GM23338 (cell line): ENCODE data around the gene H2AZ2. TPM values are rescaled to one million over a fixed set of nuclear protein-coding genes. Genes with fewer than 3 reads are reported as not detected.

ENCODE experiments used
- ATAC-seq: fragments of 200-7000 bp; cut with Tn5 transposase; 3 replicates; pipeline ENCODE4 v1.9.1; 2020
- DNase-seq: peaks from one replicate; pipeline ENCODE4 v3.0.0-alpha.2; 2015; ENCODE audit warnings: low spot score
- H2AFZ ChIP-seq: fragments of 200-600 bp; sonication (generic); 2 replicates; pipeline ENCODE4 v1.8.0; 2016; ENCODE audit warnings: antibody characterized with exemption, mild to moderate bottlenecking, moderate library complexity
- H3F3A ChIP-seq: fragments of 200-600 bp; sonication (generic); replicated peaks from 2 replicates; pipeline ENCODE4 v1.8.0; 2017; ENCODE audit warnings: antibody characterized with exemption, mixed run types, low read depth
- H3K27ac ChIP-seq: fragments of 200-600 bp; sonication (generic); 2 replicates; pipeline ENCODE4 v1.6.1; 2016; ENCODE audit warnings: low read depth
- H3K27me3 ChIP-seq: fragments of 200-600 bp; sonication (generic); 2 replicates; pipeline ENCODE4 v1.8.0; 2016; ENCODE audit warnings: mild to moderate bottlenecking, mixed run types, moderate library complexity; ENCODE audit not compliant: insufficient read depth
- H3K36me3 ChIP-seq: fragments of 200-600 bp; sonication (generic); 2 replicates; pipeline ENCODE4 v1.8.0; 2016; ENCODE audit warnings: mild to moderate bottlenecking; ENCODE audit not compliant: insufficient read depth
- H3K4me1 ChIP-seq: fragments of 200-600 bp; sonication (generic); 2 replicates; pipeline ENCODE4 v1.8.0; 2016; ENCODE audit warnings: mild to moderate bottlenecking, moderate library complexity; ENCODE audit not compliant: insufficient read depth
- H3K4me2 ChIP-seq: fragments of 200-600 bp; sonication (generic); 2 replicates; pipeline ENCODE4 v1.7.1; 2017; ENCODE audit warnings: mixed run types
- H3K4me3 ChIP-seq: fragments of 200-600 bp; sonication (generic); 2 replicates; pipeline ENCODE4 v1.6.1; 2016; ENCODE audit warnings: mixed run types
- H3K79me2 ChIP-seq: fragments of 200-600 bp; sonication (generic); replicated peaks from 2 replicates; pipeline ENCODE4 v1.8.0; 2017; ENCODE audit warnings: mild to moderate bottlenecking; ENCODE audit not compliant: insufficient read depth
- H3K9me2 ChIP-seq: fragments of 200-600 bp; sonication (generic); 2 replicates; pipeline ENCODE4 v1.8.0; 2017; ENCODE audit not compliant: insufficient read depth
- H4K20me1 ChIP-seq: fragments of 200-600 bp; sonication (generic); replicated peaks from 2 replicates; pipeline ENCODE4 v1.8.0; 2017; ENCODE audit warnings: mild to moderate bottlenecking; ENCODE audit not compliant: insufficient read depth
- H3K27ac Mint-ChIP-seq: 2 replicates; pipeline ENCODE4 v1.8.0; 2020; ENCODE audit warnings: inconsistent platforms, mild to moderate bottlenecking, moderate library complexity, mixed read lengths
- H3K27me3 Mint-ChIP-seq: 3 replicates; pipeline ENCODE4 v1.8.0; 2022; ENCODE audit warnings: low read depth, mild to moderate bottlenecking, moderate library complexity, mixed read lengths, inconsistent platforms; ENCODE audit not compliant: insufficient read depth, poor library complexity
- H3K36me3 Mint-ChIP-seq: 3 replicates; pipeline ENCODE4 v1.8.0; 2021; ENCODE audit warnings: low read depth, mild to moderate bottlenecking, inconsistent platforms, moderate library complexity, mixed read lengths
- H3K4me1 Mint-ChIP-seq: 3 replicates; pipeline ENCODE4 v1.8.0; 2020; ENCODE audit warnings: mild to moderate bottlenecking, inconsistent platforms, mixed read lengths
- H3K4me3 Mint-ChIP-seq: 3 replicates; pipeline ENCODE4 v1.8.0; 2021; ENCODE audit warnings: moderate library complexity, mild to moderate bottlenecking, inconsistent platforms, mixed read lengths
- H3K9me3 Mint-ChIP-seq: 3 replicates; pipeline ENCODE4 v1.8.0; 2020; ENCODE audit warnings: moderate library complexity, mild to moderate bottlenecking, inconsistent platforms, mixed read lengths
- CREB1 ChIP-seq: fragments of 250-450 bp; sonication (Bioruptor Pico); IDR thresholded peaks from 2 replicates; pipeline ENCODE4 v1.5.0; 2020; ENCODE audit warnings: low read depth, mild to moderate bottlenecking, moderate library complexity
- ETS1 ChIP-seq: IDR thresholded peaks from 2 replicates; pipeline ENCODE4 v1.6.1; 2016; ENCODE audit warnings: antibody characterized with exemption
- EZH2phosphoT487 ChIP-seq: fragments of 200-600 bp; sonication (generic); IDR thresholded peaks from one replicate; pipeline ENCODE4 v1.8.1; 2018; ENCODE audit warnings: antibody characterized with exemption; ENCODE audit not compliant: unreplicated experiment
- STAT1 ChIP-seq: IDR thresholded peaks from one replicate; pipeline ENCODE4 v1.6.1; 2016; ENCODE audit warnings: antibody characterized with exemption; ENCODE audit not compliant: unreplicated experiment
- ZNF331 ChIP-seq: fragments of 250-450 bp; sonication (Bioruptor Pico); IDR thresholded peaks from 2 replicates; pipeline ENCODE4 v1.5.0; 2020; ENCODE audit warnings: low read depth, mild to moderate bottlenecking, moderate library complexity
- polyA plus RNA-seq: library from polyadenylated mRNA; unstranded; fragments of >200 nt; fragmentation: Nextera tagmentation; extraction: Ambion mirVana; gene quantifications from 2 replicates; pipeline ENCODE4 v1.2.1, GENCODE V29; 2016
- total RNA-seq: library from RNA; depleted of rRNA; stranded (reverse); fragments of >200 nt; shearing (Covaris generic); gene quantifications from 2 replicates; pipeline ENCODE4 v1.2.3, GENCODE V29; 2014
- TF ChIP-seq, protein P1 (sequence below): fragments of 250-450 bp; sonication (Bioruptor Pico); IDR thresholded peaks from 2 replicates; pipeline ENCODE4 v1.5.0; 2020; ENCODE audit warnings: mild to moderate bottlenecking, moderate library complexity

H2AZ2 gene
- total and polyA plus RNA-seq, 2 experiments from 2014 or later: 215 to 390 TPM

DNA sequence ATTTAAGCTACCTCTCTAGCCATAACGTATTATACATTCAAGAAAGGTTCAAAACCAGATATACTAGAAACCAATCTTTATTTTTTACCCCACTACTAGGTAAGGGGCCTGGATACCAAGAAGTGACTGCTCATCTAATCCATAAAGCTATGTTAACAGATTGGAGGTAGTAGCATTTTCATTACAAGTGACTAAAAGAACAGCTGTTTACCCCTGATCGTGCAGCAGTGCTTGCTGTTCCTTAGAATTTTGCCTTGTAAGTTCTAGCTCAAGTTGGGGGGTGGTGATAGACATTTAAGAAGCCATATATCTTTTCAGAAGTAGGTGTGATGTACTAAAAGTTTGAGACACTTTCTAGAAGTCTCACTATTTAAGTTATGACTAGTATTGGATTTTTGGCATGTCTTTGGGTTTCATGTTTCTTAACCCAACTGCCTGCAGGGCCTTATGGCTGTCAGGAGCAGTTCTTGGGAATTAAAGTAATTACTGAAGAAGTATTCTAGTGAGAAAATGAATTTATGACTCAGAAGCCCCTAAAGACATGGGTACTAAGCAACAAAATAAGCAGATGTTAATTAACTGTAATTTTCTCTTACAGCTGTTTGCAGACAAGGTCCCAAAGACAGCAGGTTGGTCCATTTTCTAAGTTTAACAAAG, 49.1 kb downstream of the H2AZ2 start (continued):
- TF ChIP-seq, protein P1, sequence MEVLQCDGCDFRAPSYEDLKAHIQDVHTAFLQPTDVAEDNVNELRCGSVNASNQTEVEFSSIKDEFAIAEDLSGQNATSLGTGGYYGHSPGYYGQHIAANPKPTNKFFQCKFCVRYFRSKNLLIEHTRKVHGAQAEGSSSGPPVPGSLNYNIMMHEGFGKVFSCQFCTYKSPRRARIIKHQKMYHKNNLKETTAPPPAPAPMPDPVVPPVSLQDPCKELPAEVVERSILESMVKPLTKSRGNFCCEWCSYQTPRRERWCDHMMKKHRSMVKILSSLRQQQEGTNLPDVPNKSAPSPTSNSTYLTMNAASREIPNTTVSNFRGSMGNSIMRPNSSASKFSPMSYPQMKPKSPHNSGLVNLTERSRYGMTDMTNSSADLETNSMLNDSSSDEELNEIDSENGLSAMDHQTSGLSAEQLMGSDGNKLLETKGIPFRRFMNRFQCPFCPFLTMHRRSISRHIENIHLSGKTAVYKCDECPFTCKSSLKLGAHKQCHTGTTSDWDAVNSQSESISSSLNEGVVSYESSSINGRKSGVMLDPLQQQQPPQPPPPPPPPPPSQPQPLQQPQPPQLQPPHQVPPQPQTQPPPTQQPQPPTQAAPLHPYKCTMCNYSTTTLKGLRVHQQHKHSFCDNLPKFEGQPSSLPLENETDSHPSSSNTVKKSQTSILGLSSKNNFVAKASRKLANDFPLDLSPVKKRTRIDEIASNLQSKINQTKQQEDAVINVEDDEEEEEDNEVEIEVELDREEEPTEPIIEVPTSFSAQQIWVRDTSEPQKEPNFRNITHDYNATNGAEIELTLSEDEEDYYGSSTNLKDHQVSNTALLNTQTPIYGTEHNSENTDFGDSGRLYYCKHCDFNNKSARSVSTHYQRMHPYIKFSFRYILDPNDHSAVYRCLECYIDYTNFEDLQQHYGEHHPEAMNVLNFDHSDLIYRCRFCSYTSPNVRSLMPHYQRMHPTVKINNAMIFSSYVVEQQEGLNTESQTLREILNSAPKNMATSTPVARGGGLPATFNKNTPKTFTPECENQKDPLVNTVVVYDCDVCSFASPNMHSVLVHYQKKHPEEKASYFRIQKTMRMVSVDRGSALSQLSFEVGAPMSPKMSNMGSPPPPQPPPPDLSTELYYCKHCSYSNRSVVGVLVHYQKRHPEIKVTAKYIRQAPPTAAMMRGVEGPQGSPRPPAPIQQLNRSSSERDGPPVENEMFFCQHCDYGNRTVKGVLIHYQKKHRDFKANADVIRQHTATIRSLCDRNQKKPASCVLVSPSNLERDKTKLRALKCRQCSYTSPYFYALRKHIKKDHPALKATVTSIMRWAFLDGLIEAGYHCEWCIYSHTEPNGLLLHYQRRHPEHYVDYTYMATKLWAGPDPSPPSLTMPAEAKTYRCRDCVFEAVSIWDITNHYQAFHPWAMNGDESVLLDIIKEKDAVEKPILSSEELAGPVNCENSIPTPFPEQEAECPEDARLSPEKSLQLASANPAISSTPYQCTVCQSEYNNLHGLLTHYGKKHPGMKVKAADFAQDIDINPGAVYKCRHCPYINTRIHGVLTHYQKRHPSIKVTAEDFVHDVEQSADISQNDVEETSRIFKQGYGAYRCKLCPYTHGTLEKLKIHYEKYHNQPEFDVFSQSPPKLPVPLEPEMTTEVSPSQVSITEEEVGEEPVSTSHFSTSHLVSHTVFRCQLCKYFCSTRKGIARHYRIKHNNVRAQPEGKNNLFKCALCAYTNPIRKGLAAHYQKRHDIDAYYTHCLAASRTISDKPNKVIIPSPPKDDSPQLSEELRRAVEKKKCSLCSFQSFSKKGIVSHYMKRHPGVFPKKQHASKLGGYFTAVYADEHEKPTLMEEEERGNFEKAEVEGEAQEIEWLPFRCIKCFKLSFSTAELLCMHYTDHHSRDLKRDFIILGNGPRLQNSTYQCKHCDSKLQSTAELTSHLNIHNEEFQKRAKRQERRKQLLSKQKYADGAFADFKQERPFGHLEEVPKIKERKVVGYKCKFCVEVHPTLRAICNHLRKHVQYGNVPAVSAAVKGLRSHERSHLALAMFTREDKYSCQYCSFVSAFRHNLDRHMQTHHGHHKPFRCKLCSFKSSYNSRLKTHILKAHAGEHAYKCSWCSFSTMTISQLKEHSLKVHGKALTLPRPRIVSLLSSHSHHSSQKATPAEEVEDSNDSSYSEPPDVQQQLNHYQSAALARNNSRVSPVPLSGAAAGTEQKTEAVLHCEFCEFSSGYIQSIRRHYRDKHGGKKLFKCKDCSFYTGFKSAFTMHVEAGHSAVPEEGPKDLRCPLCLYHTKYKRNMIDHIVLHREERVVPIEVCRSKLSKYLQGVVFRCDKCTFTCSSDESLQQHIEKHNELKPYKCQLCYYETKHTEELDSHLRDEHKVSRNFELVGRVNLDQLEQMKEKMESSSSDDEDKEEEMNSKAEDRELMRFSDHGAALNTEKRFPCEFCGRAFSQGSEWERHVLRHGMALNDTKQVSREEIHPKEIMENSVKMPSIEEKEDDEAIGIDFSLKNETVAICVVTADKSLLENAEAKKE (CRISPR knock-in tag): no peak
- TF ChIP-seq ZNF331 (no peak), STAT1 (no peak), ETS1 (no peak)

DNA sequence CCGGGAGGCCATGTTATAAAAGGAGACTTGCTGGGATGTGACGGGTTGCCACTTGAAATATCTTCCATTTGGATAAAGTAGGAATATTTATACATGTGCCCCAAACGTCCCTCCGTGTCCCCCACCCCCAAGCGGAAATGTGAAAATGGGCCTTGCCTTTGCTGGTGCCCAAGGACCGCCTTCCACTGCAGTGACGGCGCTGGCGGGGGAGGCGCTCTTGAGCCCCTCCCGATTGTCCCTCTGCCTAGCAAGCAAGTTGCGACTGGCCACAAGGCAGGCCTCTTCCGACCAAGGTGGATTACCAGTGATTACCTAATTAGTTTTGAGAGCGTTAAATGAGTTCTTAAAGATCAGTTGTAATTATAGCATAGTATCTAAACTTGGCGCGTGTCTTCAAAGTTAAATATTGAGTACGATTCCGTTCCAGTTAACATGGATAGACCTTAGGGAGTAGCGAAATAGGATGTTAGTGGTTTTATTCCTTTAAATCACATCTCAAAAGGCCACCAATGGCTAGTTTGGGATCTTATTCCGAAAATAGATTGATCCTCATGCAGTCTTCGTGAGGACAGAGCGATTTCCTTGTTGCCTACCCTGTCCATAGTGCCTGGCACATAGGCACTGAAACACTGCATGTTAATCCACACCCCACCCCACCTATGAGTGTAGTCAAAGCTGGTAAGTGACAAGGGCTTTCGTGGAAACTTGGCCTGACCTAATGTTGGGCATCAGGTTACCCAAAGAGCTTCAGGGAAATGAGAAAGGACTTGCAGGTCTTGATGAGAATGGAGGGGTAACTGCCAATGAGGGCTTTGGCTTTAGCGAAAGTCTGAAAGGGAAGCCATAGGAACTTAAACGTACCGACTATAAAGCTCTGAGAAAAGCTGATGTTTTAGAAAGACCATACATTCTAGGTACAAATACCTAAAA, 50.3 kb downstream of the H2AZ2 start:
- peak overlapping the region; percentile 99 for H3K27ac Mint-ChIP-seq
- H3K27ac ChIP-seq: peak overlapping the region; percentile 100
- no peak overlapping the region for H2AFZ ChIP-seq
- TF ChIP-seq CREB1 (CRISPR knock-in tag) (peak; percentile 59; the same call in 1 of the 2 replicates), ETS1 (0 out of 2 replicates have a peak, but pooled peaks have one; percentile 11), EZH2phosphoT487 (no peak)

More for the DNA sequence above, 50.3 kb downstream of the H2AZ2 start:
- peaks cover 49% of the 10 kb centered on the region for H3K36me3 ChIP-seq
- H3K4me1 ChIP-seq: peaks cover 14% of the 10 kb centered on the region
- Mint-ChIP-seq H3K27me3 (peaks cover 28% of the 10 kb centered on the region), H3K36me3 (peaks cover 57% of the 10 kb centered on the region), H3K4me3 (peak overlapping the region; percentile 95), H3K9me3 (peaks cover 3% of the 10 kb centered on the region; the same call in 2 of the 3 replicates), H3K4me1 (peaks cover 17% of the 10 kb centered on the region; the same call in 2 of the 3 replicates)
- DNase-seq (peak; percentile 82), ATAC-seq (peak; percentile 58)
- H4K20me1 ChIP-seq: peaks cover 47% of the 10 kb centered on the region
- peaks cover 58% of the 10 kb centered on the region for H3K79me2 ChIP-seq
- no peaks in the 10 kb centered on the region for H3K27me3 ChIP-seq
- peak overlapping the region; percentile 85 for H3K4me3 ChIP-seq
- no peaks in the 10 kb centered on the region for H3K9me2 ChIP-seq
- peaks cover 51% of the 10 kb centered on the region for H3F3A ChIP-seq
- H3K4me2 ChIP-seq: peak overlapping the region; percentile 99
